ENCODE results near the gene TMEM223. TPM values are rescaled to one million over a fixed set of nuclear protein-coding genes. Genes with fewer than 3 reads are reported as not detected.

TMEM223 gene
- total and polyA plus RNA-seq, 9 of the 15 experiments (the other 6 are each of a cell fraction or from before 2014, with no cell fraction given): 5.9 to 34.5 (median 19.6) TPM

DNA sequence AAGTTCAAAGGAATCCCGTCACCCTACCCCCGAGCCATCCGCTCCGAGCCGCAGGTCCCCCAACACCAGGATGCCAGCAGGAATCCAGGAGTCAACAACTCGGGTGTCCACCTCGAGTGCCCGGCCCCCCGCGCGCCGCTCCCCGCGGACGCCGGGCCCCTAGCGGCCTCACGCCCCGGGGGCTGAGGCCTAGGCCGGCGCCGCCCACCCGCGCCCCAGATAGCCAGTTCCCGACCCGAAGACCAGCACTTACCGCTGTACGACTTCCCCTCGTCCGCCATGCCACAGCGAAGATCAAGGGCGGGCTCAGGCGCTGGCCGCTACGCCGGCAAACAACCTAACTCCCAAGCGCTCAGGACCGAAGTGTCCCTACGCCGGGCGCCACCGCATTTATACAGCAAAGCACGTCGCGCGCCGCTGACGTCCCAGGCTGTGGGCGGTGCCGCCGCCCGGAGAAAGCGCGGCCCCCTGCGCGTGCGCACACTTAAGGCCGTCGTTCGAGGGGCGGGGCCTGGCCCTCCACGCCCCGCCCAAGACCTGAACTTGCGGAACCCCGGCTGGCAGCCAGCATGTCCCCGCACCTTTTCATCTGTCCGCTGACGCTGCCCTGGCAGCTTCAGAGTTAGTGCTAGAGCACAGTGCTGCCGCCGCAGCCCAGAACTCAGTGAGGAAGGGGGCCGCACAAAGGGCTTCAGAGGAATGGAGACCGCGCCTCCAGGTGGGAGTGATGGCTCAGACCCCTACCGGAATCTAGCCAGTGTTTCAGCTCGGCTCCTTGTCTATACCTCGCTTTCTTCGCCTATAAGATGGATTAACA, 13.5 kb upstream of the TMEM223 start, which contains the start of gene NXF1 (continued):
- TF ChIP-seq CHD7 (IDR thresholded peaks at IDR 0.05; ENCODE audit: low read depth, low read length): peak; percentile 8
- TF ChIP-seq ATF1 (CRISPR knock-in tag; IDR thresholded peaks at IDR 0.05): peak; percentile 92
- peak; percentile 98 for TF ChIP-seq ATF1 (tag; IDR thresholded peaks at IDR 0.05)
- peak; percentile 79 for TF ChIP-seq ETS2 (tag; IDR thresholded peaks at IDR 0.05; ENCODE audit: borderline replicate concordance, poor library complexity, severe bottlenecking)
- no peak for TF ChIP-seq ZBTB11 (CRISPR knock-in tag; IDR thresholded peaks at IDR 0.05)
- no peak for TF ChIP-seq ZNF384 (IDR thresholded peaks at IDR 0.05; ENCODE audit: low read depth, low read length)

Measured in K562 (cell line).